GM12878 (cell line): ENCODE measurements around the gene POMT2. TPM values are rescaled to one million over a fixed set of nuclear protein-coding genes. Genes with fewer than 3 reads are reported as not detected.

Source experiments
- ATAC-seq: fragments of 200-7000 bp; cut with Tn5 transposase; 3 replicates; pipeline ENCODE4 v1.9.1; 2020; ENCODE audit warnings: mild to moderate bottlenecking, moderate library complexity
- BruUV-seq: library from RNA; stranded (reverse); fragments of 400-500 nt; replicated peaks from 2 replicates; lab custom pipeline; 2021; lab: Mats Ljungman, UMichigan
- CTCF ChIA-PET: fragments of 300-600 bp; sonication (Branson Sonifier 250); formaldehyde crosslinking; extraction: SDS; loops from one replicate; lab custom pipeline; 2021; ENCODE audit warnings: inconsistent platforms; lab: Yijun Ruan, JAX
- POLR2A ChIA-PET: fragments of 350-600 bp; formaldehyde crosslinking; extraction: SDS; loops from one replicate; lab custom pipeline; 2021; ENCODE audit warnings: inconsistent platforms; lab: Charles Lee
- RAD21 ChIA-PET: fragments of 300-600 bp; sonication (Branson Sonifier 250); formaldehyde crosslinking; loops from one replicate; lab custom pipeline; 2023; ENCODE audit warnings: antibody characterized with exemption; ENCODE audit not compliant: unreplicated experiment; lab: Charles Lee
- SMC1A ChIA-PET: fragments of 300-600 bp; sonication (Branson Sonifier 250); formaldehyde crosslinking; loops from one replicate; lab custom pipeline; 2023; ENCODE audit not compliant: unreplicated experiment, uncharacterized antibody; lab: Charles Lee
- DNase-seq: peaks from one replicate; pipeline ENCODE4 v3.0.0-alpha.2; 2011; ENCODE audit warnings: low read depth, low spot score
- FAIRE-seq: peaks from 3 replicates; lab custom pipeline; 2011; peaks lifted over from hg19 to GRCh38; lab: Jason Lieb, UNC
- H2AFZ ChIP-seq: 2 replicates; pipeline ENCODE4 v1.6.0; 2011; ENCODE audit warnings: low read depth, low read length, control low read depth; ENCODE audit not compliant: control insufficient read depth
- H3K27ac ChIP-seq: 2 replicates; pipeline ENCODE4 v1.5.1; 2011; ENCODE audit warnings: control low read depth; ENCODE audit not compliant: control insufficient read depth, insufficient read depth
- H3K27me3 ChIP-seq, 2 experiments: replicated peaks in 1 of 2; 2 replicates each; pipeline versions ENCODE4 v1.6.0 to v1.6.1; 2011; ENCODE audit warnings: low read length in 1 of 2; ENCODE audit not compliant: control insufficient read depth in 2 of 2, insufficient read depth in 2 of 2
- H3K36me3 ChIP-seq, 2 experiments: 2 replicates each; pipeline ENCODE4 v1.5.1; 2011; ENCODE audit warnings: low read length in 1 of 2; ENCODE audit not compliant: control insufficient read depth in 2 of 2, insufficient read depth in 2 of 2
- H3K4me1 ChIP-seq: 2 replicates; pipeline ENCODE4 v1.6.1; 2011; ENCODE audit warnings: mild to moderate bottlenecking, low read length, moderate library complexity, mixed read lengths; ENCODE audit not compliant: control insufficient read depth, insufficient read depth
- H3K4me2 ChIP-seq: 2 replicates; pipeline ENCODE4 v1.6.0; 2011; ENCODE audit warnings: control low read depth; ENCODE audit not compliant: control insufficient read depth, insufficient read depth
- H3K4me3 ChIP-seq: fragments of 200-600 bp; sonication (generic); 2 replicates; pipeline ENCODE4 v1.5.1; 2016
- H3K79me2 ChIP-seq: 2 replicates; pipeline ENCODE4 v1.6.0; 2011; ENCODE audit warnings: low read length; ENCODE audit not compliant: control insufficient read depth, insufficient read depth
- H3K9ac ChIP-seq: 2 replicates; pipeline ENCODE4 v1.8.0; 2011; ENCODE audit warnings: low read length, control low read depth, mixed read lengths; ENCODE audit not compliant: control insufficient read depth, insufficient read depth
- H3K9me3 ChIP-seq: replicated peaks from 3 replicates; pipeline ENCODE4 v1.5.1; 2011; ENCODE audit warnings: mild to moderate bottlenecking, low read length; ENCODE audit not compliant: control insufficient read depth, insufficient read depth
- H4K20me1 ChIP-seq: 2 replicates; pipeline ENCODE4 v1.6.0; 2011; ENCODE audit not compliant: control insufficient read depth, insufficient read depth
- ATF2 ChIP-seq: IDR thresholded peaks from 2 replicates; pipeline ENCODE4 v1.6.1; 2012; ENCODE audit warnings: low read length, inconsistent platforms
- ATF7 ChIP-seq: fragments of 450-650 bp; IDR thresholded peaks from 2 replicates; pipeline ENCODE4 v1.6.1; 2016; ENCODE audit warnings: low read depth, mild to moderate bottlenecking
- CBFB ChIP-seq: IDR thresholded peaks from 2 replicates; pipeline ENCODE4 v1.6.1; 2016; ENCODE audit warnings: antibody characterized with exemption, low read depth
- JUNB ChIP-seq: IDR thresholded peaks from 2 replicates; pipeline ENCODE4 v1.6.1; 2016; ENCODE audit warnings: antibody characterized with exemption, mild to moderate bottlenecking
- NFIC ChIP-seq: IDR thresholded peaks from 2 replicates; pipeline ENCODE4 v1.6.1; 2012; ENCODE audit warnings: low read depth, mild to moderate bottlenecking, inconsistent platforms, low read length, moderate library complexity
- NFXL1 ChIP-seq: fragments of 450-650 bp; IDR thresholded peaks from 2 replicates; pipeline ENCODE4 v1.6.1; 2017; ENCODE audit warnings: antibody characterized with exemption, mild to moderate bottlenecking, borderline replicate concordance
- WGBS: methylation state at CpG from one replicate; pipeline ENCODE4 v1.1.6; 2016; ENCODE audit warnings: low lambda C conversion rate; ENCODE audit not compliant: insufficient replicate concordance, insufficient coverage; ENCODE audit errors: missing lambda C conversion rate; 5-methylcytosine and 5-hydroxymethylcytosine counted together
- in situ Hi-C: fragments of 300-500 bp; cut with MboI; formaldehyde crosslinking; loops from 9 replicates; pipeline ENCODE4 v1.14.3; 2018; ENCODE audit warnings: mixed read lengths
- intact Hi-C: fragments of 100-400 bp; cut with micrococcal nuclease; formaldehyde crosslinking; loops from one replicate; pipeline ENCODE4 v1.14.2; 2022; ENCODE audit not compliant: unreplicated experiment
- polyA plus RNA-seq, 11 experiments: library from polyadenylated mRNA; depleted of rRNA in 4 of 11; unstranded in 6 of 11; stranded (reverse) in 5 of 11; fragments of >200 nt; fragmentation: Nextera tagmentation in 4 of 11; fragmentation: Illumina TruSeq in 1 of 11; extraction: Ambion mirVana in 4 of 11; extraction: Trizol in 1 of 11; gene quantifications; 1 replicate in 1 of 11; 2 replicates in 10 of 11; pipeline versions ENCODE4 v1.2.1 to v1.2.3, GENCODE V29; 2011 to 2016; ENCODE audit warnings: inconsistent platforms in 2 of 11, missing spikeins in 2 of 11, low read depth in 1 of 11
- total RNA-seq, 4 experiments: library from RNA; depleted of rRNA in 3 of 4; stranded (reverse); fragments of >200 nt in 3 of 4; fragmentation: Illumina TruSeq in 1 of 4; extraction: Trizol in 1 of 4; gene quantifications; 2 replicates each; pipeline versions ENCODE4 v1.2.1 to v1.2.3, GENCODE V29; 2013 to 2021

The POMT2 gene
- total and polyA plus RNA-seq, 10 of the 15 experiments (the other 5 are each of a cell fraction or from before 2014, with no cell fraction given): 0.23 to 13.9 (median 6.5) TPM

GRCh38 chr14:77303417-77304156 is 17.1 kb downstream of the POMT2 start:
- H3K79me2 ChIP-seq: no peaks in the 10 kb centered on the region
- DNase-seq (no peak), FAIRE-seq (no peak), ATAC-seq (peak; percentile 54; the same call in 2 of the 3 replicates)
- no peaks in the 10 kb centered on the region for H3K27me3 ChIP-seq
- TF ChIP-seq NFXL1 (no peak), CBFB (peak; percentile 34; the same call in 1 of the 2 replicates), ATF2 (peak; percentile 36; the same call in 1 of the 2 replicates), NFIC (peak; percentile 3; the same call in 1 of the 2 replicates), ATF7 (0 out of 2 replicates have a peak, but pooled peaks have one; percentile 18), JUNB (peak; percentile 55)
- ChIA-PET SMC1A (interaction anchor here (1.3 to 3.2 kb wide), 4 partner anchors 10 to 248 kb away, joined by 4 to 22 read pairs (median 4); no protein-coding TSS in a partner anchor), POLR2A (interaction anchor here (0.5 kb wide), 1 partner anchor 320 kb away, joined by 6 read pairs; no protein-coding TSS in a partner anchor), RAD21 (interaction anchor here (0.6 to 5.3 kb wide), 5 partner anchors 12 to 251 kb away, joined by 3 to 43 read pairs (median 5); partner anchors contain the start of gene GSTZ1), CTCF (interaction anchor here (0.9 to 8.6 kb wide), 8 partner anchors 10 to 250 kb away, joined by 3 to 158 read pairs (median 4); no protein-coding TSS in a partner anchor)
- intact Hi-C loops (no loop called here), in situ Hi-C loops (no loop called here)
- H4K20me1 ChIP-seq: no peaks in the 10 kb centered on the region
- no peak overlapping the region for H3K4me3 ChIP-seq
- H3K9me3 ChIP-seq: no peaks in the 10 kb centered on the region
- H3K4me1 ChIP-seq: no peaks in the 10 kb centered on the region
- WGBS: 42% methylated on average over 4 of the region's 4 CpGs
- H3K27ac ChIP-seq: no peak overlapping the region
- H3K9ac ChIP-seq: no peak overlapping the region
- H3K4me2 ChIP-seq: no peak overlapping the region
- H3K36me3 ChIP-seq: no peaks in the 10 kb centered on the region; a peak in 1 of 4 replicates
- BruUV-seq: no TSS peak
- H2AFZ ChIP-seq: no peak overlapping the region
